HG03575 (cell line): ENCODE results near the gene KYNU.
"Not testable (repeated sequence)": the region's sequence is repeated elsewhere in the genome, so short reads cannot be mapped to it uniquely, and the experiment has no call there.

Source experiments
- ATAC-seq: cut with Tn5 transposase; IDR thresholded peaks from one replicate; pipeline ENCODE4 v1.9.1; 2021; ENCODE audit not compliant: unreplicated experiment, insufficient number of reproducible peaks, low FRiP score; ENCODE audit errors: extremely low read depth

Gene KYNU

GRCh38 chr2:142901780-142902179, 24.3 kb downstream of the KYNU start:
- no peak for ATAC-seq

GRCh38 chr2:142903726-142904125, 26.3 kb downstream of the KYNU start:
- not testable (repeated sequence) for ATAC-seq

- ATAC-seq, result no peak
These were observed 30.2 kb downstream of the KYNU start for GRCh38 chr2:142907653-142908052.

GRCh38 chr2:142914507-142915313, 37.2 kb downstream of the KYNU start:
- peak; percentile 99 for ATAC-seq

- no peak for ATAC-seq
These were observed 38.0 kb downstream of the KYNU start for GRCh38 chr2:142915502-142915901.

GRCh38 chr2:142918624-142919023, 41.2 kb downstream of the KYNU start:
- ATAC-seq, result no peak

GRCh38 chr2:142920571-142920970, 43.1 kb downstream of the KYNU start:
- ATAC-seq, result no peak

GRCh38 chr2:142926445-142926844, 49.0 kb downstream of the KYNU start:
- ATAC-seq, result no peak

GRCh38 chr2:142930835-142931398, 53.5 kb downstream of the KYNU start:
- no peak for ATAC-seq

- no peak for ATAC-seq
These were observed 56.5 kb downstream of the KYNU start for GRCh38 chr2:142933916-142934315.

GRCh38 chr2:142935563-142936089, 58.2 kb downstream of the KYNU start:
- no peak for ATAC-seq

- no peak for ATAC-seq
These were observed 59.2 kb downstream of the KYNU start for GRCh38 chr2:142936629-142937028.

GRCh38 chr2:142937347-142937746, 59.9 kb downstream of the KYNU start:
- no peak for ATAC-seq

- ATAC-seq, result no peak
These were observed 60.8 kb downstream of the KYNU start for GRCh38 chr2:142938240-142938639.

GRCh38 chr2:142940606-142941223, 63.3 kb downstream of the KYNU start:
- no peak for ATAC-seq

GRCh38 chr2:142942690-142943089, 65.2 kb downstream of the KYNU start:
- ATAC-seq, result no peak

- no peak for ATAC-seq
These were observed 66.8 kb downstream of the KYNU start for GRCh38 chr2:142944264-142944663.

GRCh38 chr2:142944721-142945120, 67.3 kb downstream of the KYNU start:
- no peak for ATAC-seq

- ATAC-seq, result no peak
These were observed 69.5 kb downstream of the KYNU start for GRCh38 chr2:142946941-142947340.

- not testable (repeated sequence) for ATAC-seq
These were observed 71.3 kb downstream of the KYNU start for GRCh38 chr2:142948723-142949122.
